HepG2 (cell line): Measurements from ENCODE around the gene SLC27A3. TPM values are rescaled to one million over a fixed set of nuclear protein-coding genes. Genes with fewer than 3 reads are reported as not detected.

Source experiments
- DNMT1 ChIP-seq: sonication (generic); formaldehyde crosslinking; IDR thresholded peaks from 2 replicates; pipeline ENCODE4 v1.5.1; 2020; ENCODE audit warnings: mild to moderate bottlenecking, missing genetic modification reagents
- ELF1 ChIP-seq: sonication (generic); formaldehyde crosslinking; IDR thresholded peaks from 2 replicates; pipeline ENCODE4 v1.4.0; 2020; ENCODE audit warnings: missing genetic modification reagents
- EP300 ChIP-seq, 3 experiments: sonication (generic) in 1 of 3; formaldehyde crosslinking in 1 of 3; IDR thresholded peaks; 2 replicates each; pipeline versions ENCODE4 v1.5.1 to v1.6.1; 2011 to 2020; ENCODE audit warnings: low read depth in 2 of 3, low read length in 2 of 3, borderline replicate concordance in 1 of 3, improper control_type of control experiment in 1 of 3, mild to moderate bottlenecking in 1 of 3, missing genetic modification reagents in 1 of 3, moderate library complexity in 1 of 3
- IKZF4 ChIP-seq: sonication (generic); formaldehyde crosslinking; IDR thresholded peaks from 2 replicates; pipeline ENCODE4 v1.5.1; 2020; ENCODE audit warnings: borderline replicate concordance, mild to moderate bottlenecking, low read depth, missing genetic modification reagents; ENCODE audit errors: not compliant biosample characterization
- KAT8 ChIP-seq: IDR thresholded peaks from 2 replicates; pipeline ENCODE4 v1.6.1; 2016; ENCODE audit warnings: missing genetic modification reagents, missing compliant biosample characterization
- MYPOP ChIP-seq: sonication (generic); formaldehyde crosslinking; IDR thresholded peaks from 2 replicates; pipeline ENCODE4 v1.8.1; 2023; ENCODE audit warnings: mild to moderate bottlenecking, moderate library complexity, missing genetic modification reagents
- NR2C2 ChIP-seq: sonication (generic); formaldehyde crosslinking; IDR thresholded peaks from 2 replicates; pipeline ENCODE4 v1.4.0; 2020; ENCODE audit warnings: missing genetic modification reagents, mild to moderate bottlenecking, moderate library complexity, borderline replicate concordance
- PBX2 ChIP-seq: IDR thresholded peaks from 2 replicates; pipeline ENCODE4 v1.6.1; 2016; ENCODE audit warnings: control low read depth
- PCBP1 ChIP-seq: fragments of 200-400 bp; formaldehyde crosslinking; IDR thresholded peaks from 2 replicates; pipeline ENCODE4 v1.6.1; 2017; ENCODE audit warnings: mild to moderate bottlenecking, low read depth, low read length, borderline replicate concordance
- ZNF138 ChIP-seq: sonication (generic); formaldehyde crosslinking; IDR thresholded peaks from 2 replicates; pipeline ENCODE4 v1.5.0; 2020; ENCODE audit warnings: mild to moderate bottlenecking, low read depth, missing genetic modification reagents
- ZNF230 ChIP-seq: sonication (generic); formaldehyde crosslinking; IDR thresholded peaks from 2 replicates; pipeline ENCODE4 v1.4.0; 2020; ENCODE audit warnings: mild to moderate bottlenecking, missing genetic modification reagents
- ZNF574 ChIP-seq: sonication (generic); formaldehyde crosslinking; IDR thresholded peaks from 2 replicates; pipeline ENCODE4 v1.4.0; 2020; ENCODE audit warnings: missing genetic modification reagents
- ZNF615 ChIP-seq: sonication (generic); formaldehyde crosslinking; IDR thresholded peaks from 2 replicates; pipeline ENCODE4 v1.5.0; 2020; ENCODE audit warnings: mild to moderate bottlenecking, missing genetic modification reagents, borderline replicate concordance
- ZNF839 ChIP-seq: sonication (generic); formaldehyde crosslinking; IDR thresholded peaks from 2 replicates; pipeline ENCODE4 v1.4.0; 2020; ENCODE audit warnings: missing genetic modification reagents, mild to moderate bottlenecking, borderline replicate concordance
- ZNF891 ChIP-seq: sonication (generic); formaldehyde crosslinking; IDR thresholded peaks from 2 replicates; pipeline ENCODE4 v1.5.0; 2020; ENCODE audit warnings: mild to moderate bottlenecking, missing genetic modification reagents
- polyA plus RNA-seq, 8 experiments: library from polyadenylated mRNA; depleted of rRNA in 3 of 8; stranded (reverse) in 7 of 8; unstranded in 1 of 8; fragments of >200 nt; fragmentation: Illumina TruSeq in 4 of 8; extraction: Trizol in 4 of 8; gene quantifications; 2 replicates each; pipeline versions ENCODE4 v1.2.1 to v1.2.3, GENCODE V29; 2011 to 2016; ENCODE audit warnings: low read depth in 4 of 8, missing spikeins in 1 of 8, mixed read lengths in 1 of 8; ENCODE audit not compliant: insufficient read depth in 1 of 8
- total RNA-seq, 5 experiments: library from RNA; depleted of rRNA; stranded (reverse); fragments of >200 nt; fragmentation: Illumina TruSeq; extraction: Trizol; gene quantifications; 2 replicates each; pipeline ENCODE4 v1.2.3, GENCODE V29; 2016; ENCODE audit warnings: low read depth in 1 of 5
- TF ChIP-seq, protein P1 (sequence below): sonication (generic); formaldehyde crosslinking; IDR thresholded peaks from 2 replicates; pipeline ENCODE4 v1.5.1; 2020; ENCODE audit warnings: mild to moderate bottlenecking, missing genetic modification reagents, moderate library complexity
- TF ChIP-seq, protein P2 (sequence below): IDR thresholded peaks from 2 replicates; pipeline ENCODE4 v1.6.1; 2012; ENCODE audit warnings: inconsistent platforms

The SLC27A3 gene
- total and polyA plus RNA-seq, 2 of the 13 experiments (the other 11 are each of a cell fraction or from before 2014, with no cell fraction given), result 4.3 to 10.3 TPM

DNA sequence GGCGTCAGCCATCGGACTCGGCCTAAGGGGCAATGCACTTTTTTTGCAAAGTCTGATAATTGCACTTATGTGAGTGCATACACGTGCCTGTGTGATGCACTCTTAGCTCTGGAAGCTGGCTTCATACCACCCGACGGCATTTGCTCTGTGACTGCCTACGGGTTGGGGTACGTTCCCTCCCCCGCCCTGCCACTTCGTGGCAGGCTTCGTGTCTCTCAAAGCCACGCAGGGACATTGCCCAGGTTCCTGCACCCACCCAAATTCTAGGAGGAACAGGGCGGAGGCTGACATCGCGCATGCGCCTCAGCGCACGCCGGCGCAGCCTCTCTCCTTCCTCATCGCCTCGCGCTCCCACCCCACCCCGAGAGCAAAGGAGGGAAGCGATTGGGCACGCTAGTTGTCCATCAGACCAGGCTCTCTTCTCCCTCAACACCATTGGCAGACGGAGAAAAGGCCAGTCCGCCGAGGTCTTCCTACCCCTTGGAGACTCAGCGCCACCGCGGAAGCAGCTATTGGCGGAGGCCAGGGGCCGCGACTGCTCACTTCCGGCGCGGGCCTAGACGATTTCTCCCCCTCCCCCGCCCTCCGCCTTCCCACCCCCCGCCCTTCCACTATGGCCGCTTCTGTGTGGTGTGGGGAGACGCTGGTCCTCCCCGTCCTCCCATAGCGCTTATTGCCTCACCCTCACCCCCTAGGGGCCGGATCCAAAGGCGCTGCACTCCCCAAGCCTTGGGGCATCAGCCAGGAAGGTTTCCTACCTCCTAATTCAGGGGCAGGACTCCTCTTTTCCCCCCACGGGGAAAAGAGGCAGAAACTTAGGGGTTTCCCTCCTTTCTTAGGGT, 47.5 kb upstream of the SLC27A3 start, which contains the start of gene INTS3 (continued):
- peak; percentile 66; the same call in 1 of the 2 replicates for TF ChIP-seq MYPOP (CRISPR knock-in tag)
- TF ChIP-seq ZNF138 (CRISPR knock-in tag), result 0 out of 2 replicates have a peak, but pooled peaks have one; percentile 59
- TF ChIP-seq KAT8 (CRISPR knock-in tag), result peak; percentile 79
- TF ChIP-seq NR2C2 (CRISPR knock-in tag), result peak; percentile 45; the same call in 1 of the 2 replicates
- TF ChIP-seq PBX2 (CRISPR knock-in tag), result peak; percentile 94
- peak; percentile 90 for TF ChIP-seq ELF1
- TF ChIP-seq PCBP1, result 0 out of 2 replicates have a peak, but pooled peaks have one; percentile 90
- 0 out of 2 replicates have a peak, but pooled peaks have one; percentile 71 for TF ChIP-seq ZNF839 (CRISPR knock-in tag)
- TF ChIP-seq ZNF891 (CRISPR knock-in tag), result no peak
- no peak for TF ChIP-seq IKZF4
- TF ChIP-seq EP300 (IDR thresholded peaks at IDR 0.05; ENCODE audit: low read depth in 2 of 2, low read length in 2 of 2), result no peak
- no peak for TF ChIP-seq EP300 (CRISPR knock-in tag; IDR thresholded peaks at IDR 0.05; ENCODE audit: borderline replicate concordance)
- TF ChIP-seq, protein P1, sequence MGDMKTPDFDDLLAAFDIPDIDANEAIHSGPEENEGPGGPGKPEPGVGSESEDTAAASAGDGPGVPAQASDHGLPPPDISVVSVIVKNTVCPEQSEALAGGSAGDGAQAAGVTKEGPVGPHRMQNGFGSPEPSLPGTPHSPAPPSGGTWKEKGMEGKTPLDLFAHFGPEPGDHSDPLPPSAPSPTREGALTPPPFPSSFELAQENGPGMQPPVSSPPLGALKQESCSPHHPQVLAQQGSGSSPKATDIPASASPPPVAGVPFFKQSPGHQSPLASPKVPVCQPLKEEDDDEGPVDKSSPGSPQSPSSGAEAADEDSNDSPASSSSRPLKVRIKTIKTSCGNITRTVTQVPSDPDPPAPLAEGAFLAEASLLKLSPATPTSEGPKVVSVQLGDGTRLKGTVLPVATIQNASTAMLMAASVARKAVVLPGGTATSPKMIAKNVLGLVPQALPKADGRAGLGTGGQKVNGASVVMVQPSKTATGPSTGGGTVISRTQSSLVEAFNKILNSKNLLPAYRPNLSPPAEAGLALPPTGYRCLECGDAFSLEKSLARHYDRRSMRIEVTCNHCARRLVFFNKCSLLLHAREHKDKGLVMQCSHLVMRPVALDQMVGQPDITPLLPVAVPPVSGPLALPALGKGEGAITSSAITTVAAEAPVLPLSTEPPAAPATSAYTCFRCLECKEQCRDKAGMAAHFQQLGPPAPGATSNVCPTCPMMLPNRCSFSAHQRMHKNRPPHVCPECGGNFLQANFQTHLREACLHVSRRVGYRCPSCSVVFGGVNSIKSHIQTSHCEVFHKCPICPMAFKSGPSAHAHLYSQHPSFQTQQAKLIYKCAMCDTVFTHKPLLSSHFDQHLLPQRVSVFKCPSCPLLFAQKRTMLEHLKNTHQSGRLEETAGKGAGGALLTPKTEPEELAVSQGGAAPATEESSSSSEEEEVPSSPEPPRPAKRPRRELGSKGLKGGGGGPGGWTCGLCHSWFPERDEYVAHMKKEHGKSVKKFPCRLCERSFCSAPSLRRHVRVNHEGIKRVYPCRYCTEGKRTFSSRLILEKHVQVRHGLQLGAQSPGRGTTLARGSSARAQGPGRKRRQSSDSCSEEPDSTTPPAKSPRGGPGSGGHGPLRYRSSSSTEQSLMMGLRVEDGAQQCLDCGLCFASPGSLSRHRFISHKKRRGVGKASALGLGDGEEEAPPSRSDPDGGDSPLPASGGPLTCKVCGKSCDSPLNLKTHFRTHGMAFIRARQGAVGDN, result peak; percentile 91
- TF ChIP-seq ZNF615 (CRISPR knock-in tag), result no peak
- TF ChIP-seq ZNF574 (CRISPR knock-in tag), result peak; percentile 37; the same call in 1 of the 2 replicates
- no peak for TF ChIP-seq DNMT1 (CRISPR knock-in tag)
- peak; percentile 48; the same call in 1 of the 2 replicates for TF ChIP-seq ZNF230
- TF ChIP-seq, protein P2, sequence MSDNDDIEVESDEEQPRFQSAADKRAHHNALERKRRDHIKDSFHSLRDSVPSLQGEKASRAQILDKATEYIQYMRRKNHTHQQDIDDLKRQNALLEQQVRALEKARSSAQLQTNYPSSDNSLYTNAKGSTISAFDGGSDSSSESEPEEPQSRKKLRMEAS, result peak; percentile 74; the same call in 1 of the 2 replicates
